ENCODE results near the gene REC8. TPM values are rescaled to one million over a fixed set of nuclear protein-coding genes. Genes with fewer than 3 reads are reported as not detected.

REC8 gene
- total and polyA plus RNA-seq, 2 of the 13 experiments (the other 11 are each of a cell fraction or from before 2014, with no cell fraction given): 3.4 to 14.7 TPM

DNA sequence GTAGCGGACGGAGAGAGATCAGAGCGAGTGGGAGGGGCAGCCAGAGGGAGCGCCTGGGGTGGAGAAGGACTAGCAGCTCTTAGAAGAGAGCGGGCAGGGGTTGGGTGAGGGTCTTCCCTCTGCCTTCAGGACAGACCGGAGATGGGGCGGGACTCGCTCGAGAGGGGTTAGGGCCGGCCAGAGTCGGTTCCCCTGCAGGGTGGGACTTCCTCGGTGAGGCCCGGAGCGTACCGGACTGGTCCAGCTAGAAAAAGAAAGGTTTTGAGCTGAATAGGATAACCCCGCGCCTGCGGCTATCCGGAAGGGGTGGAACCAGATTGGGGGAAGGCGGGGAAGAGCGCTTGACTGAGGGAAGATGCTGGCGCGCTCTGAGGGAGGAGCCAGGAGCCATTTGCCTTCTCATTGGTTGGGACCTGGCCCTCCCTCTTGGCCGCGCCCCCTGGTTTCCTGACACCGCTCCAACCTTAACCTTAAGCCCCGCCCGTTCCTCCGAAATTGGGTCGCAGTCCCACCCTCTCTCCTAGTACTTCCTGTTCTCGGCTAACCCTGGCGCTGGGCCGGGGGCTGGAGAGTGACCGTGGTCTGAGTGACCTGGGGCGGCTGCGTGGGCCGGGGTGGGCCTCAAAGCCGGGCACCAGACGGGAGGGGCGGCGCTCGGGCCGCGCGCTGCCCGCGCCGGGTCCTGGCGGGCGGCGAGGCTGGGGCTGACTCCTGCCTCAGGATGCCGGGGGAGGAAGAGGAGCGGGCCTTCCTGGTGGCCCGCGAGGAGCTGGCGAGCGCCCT lies 24.7 kb upstream of the REC8 start, which contains the start of gene RNF31 (continued):
- TF ChIP-seq, protein P1, sequence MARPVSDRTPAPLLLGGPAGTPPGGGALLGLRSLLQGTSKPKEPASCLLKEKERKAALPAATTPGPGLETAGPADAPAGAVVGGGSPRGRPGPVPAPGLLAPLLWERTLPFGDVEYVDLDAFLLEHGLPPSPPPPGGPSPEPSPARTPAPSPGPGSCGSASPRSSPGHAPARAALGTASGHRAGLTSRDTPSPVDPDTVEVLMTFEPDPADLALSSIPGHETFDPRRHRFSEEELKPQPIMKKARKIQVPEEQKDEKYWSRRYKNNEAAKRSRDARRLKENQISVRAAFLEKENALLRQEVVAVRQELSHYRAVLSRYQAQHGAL (CRISPR knock-in tag; IDR thresholded peaks at IDR 0.05; ENCODE audit: not compliant biosample characterization): peak; percentile 72
- no peak for TF ChIP-seq IRX3 (CRISPR knock-in tag; IDR thresholded peaks at IDR 0.05; ENCODE audit: borderline replicate concordance, low read depth)
- peak; percentile 90 for TF ChIP-seq ZSCAN21 (CRISPR knock-in tag; IDR thresholded peaks at IDR 0.05; ENCODE audit: borderline replicate concordance)
- no peak for TF ChIP-seq SCMH1 (CRISPR knock-in tag; IDR thresholded peaks at IDR 0.05; ENCODE audit: borderline replicate concordance)
- 0 out of 2 replicates have a peak, but pooled peaks have one; percentile 70 for TF ChIP-seq CENPT (CRISPR knock-in tag; IDR thresholded peaks at IDR 0.05; ENCODE audit: low read depth)
- peak; percentile 78 for TF ChIP-seq KMT2B (CRISPR knock-in tag; IDR thresholded peaks at IDR 0.05)
- TF ChIP-seq JUN (CRISPR knock-in tag; IDR thresholded peaks at IDR 0.05): no peak; the same call in none of the 2 replicates
- TF ChIP-seq MIXL1 (CRISPR knock-in tag; IDR thresholded peaks at IDR 0.05): peak; percentile 26
- TF ChIP-seq, protein P2, sequence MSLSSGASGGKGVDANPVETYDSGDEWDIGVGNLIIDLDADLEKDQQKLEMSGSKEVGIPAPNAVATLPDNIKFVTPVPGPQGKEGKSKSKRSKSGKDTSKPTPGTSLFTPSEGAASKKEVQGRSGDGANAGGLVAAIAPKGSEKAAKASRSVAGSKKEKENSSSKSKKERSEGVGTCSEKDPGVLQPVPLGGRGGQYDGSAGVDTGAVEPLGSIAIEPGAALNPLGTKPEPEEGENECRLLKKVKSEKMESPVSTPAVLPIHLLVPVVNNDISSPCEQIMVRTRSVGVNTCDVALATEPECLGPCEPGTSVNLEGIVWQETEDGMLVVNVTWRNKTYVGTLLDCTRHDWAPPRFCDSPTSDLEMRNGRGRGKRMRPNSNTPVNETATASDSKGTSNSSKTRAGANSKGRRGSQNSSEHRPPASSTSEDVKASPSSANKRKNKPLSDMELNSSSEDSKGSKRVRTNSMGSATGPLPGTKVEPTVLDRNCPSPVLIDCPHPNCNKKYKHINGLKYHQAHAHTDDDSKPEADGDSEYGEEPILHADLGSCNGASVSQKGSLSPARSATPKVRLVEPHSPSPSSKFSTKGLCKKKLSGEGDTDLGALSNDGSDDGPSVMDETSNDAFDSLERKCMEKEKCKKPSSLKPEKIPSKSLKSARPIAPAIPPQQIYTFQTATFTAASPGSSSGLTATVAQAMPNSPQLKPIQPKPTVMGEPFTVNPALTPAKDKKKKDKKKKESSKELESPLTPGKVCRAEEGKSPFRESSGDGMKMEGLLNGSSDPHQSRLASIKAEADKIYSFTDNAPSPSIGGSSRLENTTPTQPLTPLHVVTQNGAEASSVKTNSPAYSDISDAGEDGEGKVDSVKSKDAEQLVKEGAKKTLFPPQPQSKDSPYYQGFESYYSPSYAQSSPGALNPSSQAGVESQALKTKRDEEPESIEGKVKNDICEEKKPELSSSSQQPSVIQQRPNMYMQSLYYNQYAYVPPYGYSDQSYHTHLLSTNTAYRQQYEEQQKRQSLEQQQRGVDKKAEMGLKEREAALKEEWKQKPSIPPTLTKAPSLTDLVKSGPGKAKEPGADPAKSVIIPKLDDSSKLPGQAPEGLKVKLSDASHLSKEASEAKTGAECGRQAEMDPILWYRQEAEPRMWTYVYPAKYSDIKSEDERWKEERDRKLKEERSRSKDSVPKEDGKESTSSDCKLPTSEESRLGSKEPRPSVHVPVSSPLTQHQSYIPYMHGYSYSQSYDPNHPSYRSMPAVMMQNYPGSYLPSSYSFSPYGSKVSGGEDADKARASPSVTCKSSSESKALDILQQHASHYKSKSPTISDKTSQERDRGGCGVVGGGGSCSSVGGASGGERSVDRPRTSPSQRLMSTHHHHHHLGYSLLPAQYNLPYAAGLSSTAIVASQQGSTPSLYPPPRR (CRISPR knock-in tag; IDR thresholded peaks at IDR 0.05; ENCODE audit: borderline replicate concordance): 0 out of 2 replicates have a peak, but pooled peaks have one; percentile 5
- peak; percentile 56; the same call in 1 of the 2 replicates for TF ChIP-seq ZNF7 (CRISPR knock-in tag; IDR thresholded peaks at IDR 0.05)
- no peak; the same call in 1 of the 2 replicates for TF ChIP-seq MED1 (CRISPR knock-in tag; IDR thresholded peaks at IDR 0.05)
- TF ChIP-seq BCL6 (CRISPR knock-in tag; IDR thresholded peaks at IDR 0.05): no peak; the same call in 1 of the 2 replicates
- no peak for TF ChIP-seq ZNF709 (CRISPR knock-in tag; IDR thresholded peaks at IDR 0.05)
- TF ChIP-seq U2AF1 (optimal IDR thresholded peaks at IDR 0.05; ENCODE audit: low read depth, low read length): peak; percentile 83
- TF ChIP-seq, protein P3, sequence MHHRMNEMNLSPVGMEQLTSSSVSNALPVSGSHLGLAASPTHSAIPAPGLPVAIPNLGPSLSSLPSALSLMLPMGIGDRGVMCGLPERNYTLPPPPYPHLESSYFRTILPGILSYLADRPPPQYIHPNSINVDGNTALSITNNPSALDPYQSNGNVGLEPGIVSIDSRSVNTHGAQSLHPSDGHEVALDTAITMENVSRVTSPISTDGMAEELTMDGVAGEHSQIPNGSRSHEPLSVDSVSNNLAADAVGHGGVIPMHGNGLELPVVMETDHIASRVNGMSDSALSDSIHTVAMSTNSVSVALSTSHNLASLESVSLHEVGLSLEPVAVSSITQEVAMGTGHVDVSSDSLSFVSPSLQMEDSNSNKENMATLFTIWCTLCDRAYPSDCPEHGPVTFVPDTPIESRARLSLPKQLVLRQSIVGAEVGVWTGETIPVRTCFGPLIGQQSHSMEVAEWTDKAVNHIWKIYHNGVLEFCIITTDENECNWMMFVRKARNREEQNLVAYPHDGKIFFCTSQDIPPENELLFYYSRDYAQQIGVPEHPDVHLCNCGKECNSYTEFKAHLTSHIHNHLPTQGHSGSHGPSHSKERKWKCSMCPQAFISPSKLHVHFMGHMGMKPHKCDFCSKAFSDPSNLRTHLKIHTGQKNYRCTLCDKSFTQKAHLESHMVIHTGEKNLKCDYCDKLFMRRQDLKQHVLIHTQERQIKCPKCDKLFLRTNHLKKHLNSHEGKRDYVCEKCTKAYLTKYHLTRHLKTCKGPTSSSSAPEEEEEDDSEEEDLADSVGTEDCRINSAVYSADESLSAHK (CRISPR knock-in tag; IDR thresholded peaks at IDR 0.05; ENCODE audit: borderline replicate concordance): no peak; the same call in 1 of the 2 replicates
- no peak for TF ChIP-seq TCF7 (IDR thresholded peaks at IDR 0.05; ENCODE audit: low read depth)
- no peak for TF ChIP-seq ZNF841 (CRISPR knock-in tag; IDR thresholded peaks at IDR 0.05; ENCODE audit: borderline replicate concordance)
- TF ChIP-seq EZH2 (conservative IDR thresholded peaks at IDR 0.05; ENCODE audit: low read depth, low read length): no peak
- TF ChIP-seq ZNF605 (CRISPR knock-in tag; IDR thresholded peaks at IDR 0.05): no peak
- TF ChIP-seq, protein P4, sequence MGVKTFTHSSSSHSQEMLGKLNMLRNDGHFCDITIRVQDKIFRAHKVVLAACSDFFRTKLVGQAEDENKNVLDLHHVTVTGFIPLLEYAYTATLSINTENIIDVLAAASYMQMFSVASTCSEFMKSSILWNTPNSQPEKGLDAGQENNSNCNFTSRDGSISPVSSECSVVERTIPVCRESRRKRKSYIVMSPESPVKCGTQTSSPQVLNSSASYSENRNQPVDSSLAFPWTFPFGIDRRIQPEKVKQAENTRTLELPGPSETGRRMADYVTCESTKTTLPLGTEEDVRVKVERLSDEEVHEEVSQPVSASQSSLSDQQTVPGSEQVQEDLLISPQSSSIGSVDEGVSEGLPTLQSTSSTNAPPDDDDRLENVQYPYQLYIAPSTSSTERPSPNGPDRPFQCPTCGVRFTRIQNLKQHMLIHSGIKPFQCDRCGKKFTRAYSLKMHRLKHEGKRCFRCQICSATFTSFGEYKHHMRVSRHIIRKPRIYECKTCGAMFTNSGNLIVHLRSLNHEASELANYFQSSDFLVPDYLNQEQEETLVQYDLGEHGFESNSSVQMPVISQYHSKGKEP (CRISPR knock-in tag; IDR thresholded peaks at IDR 0.05): peak; percentile 71; the same call in 1 of the 2 replicates

All from HepG2 (cell line).